ENCODE results near the gene GLS2.

DNA sequence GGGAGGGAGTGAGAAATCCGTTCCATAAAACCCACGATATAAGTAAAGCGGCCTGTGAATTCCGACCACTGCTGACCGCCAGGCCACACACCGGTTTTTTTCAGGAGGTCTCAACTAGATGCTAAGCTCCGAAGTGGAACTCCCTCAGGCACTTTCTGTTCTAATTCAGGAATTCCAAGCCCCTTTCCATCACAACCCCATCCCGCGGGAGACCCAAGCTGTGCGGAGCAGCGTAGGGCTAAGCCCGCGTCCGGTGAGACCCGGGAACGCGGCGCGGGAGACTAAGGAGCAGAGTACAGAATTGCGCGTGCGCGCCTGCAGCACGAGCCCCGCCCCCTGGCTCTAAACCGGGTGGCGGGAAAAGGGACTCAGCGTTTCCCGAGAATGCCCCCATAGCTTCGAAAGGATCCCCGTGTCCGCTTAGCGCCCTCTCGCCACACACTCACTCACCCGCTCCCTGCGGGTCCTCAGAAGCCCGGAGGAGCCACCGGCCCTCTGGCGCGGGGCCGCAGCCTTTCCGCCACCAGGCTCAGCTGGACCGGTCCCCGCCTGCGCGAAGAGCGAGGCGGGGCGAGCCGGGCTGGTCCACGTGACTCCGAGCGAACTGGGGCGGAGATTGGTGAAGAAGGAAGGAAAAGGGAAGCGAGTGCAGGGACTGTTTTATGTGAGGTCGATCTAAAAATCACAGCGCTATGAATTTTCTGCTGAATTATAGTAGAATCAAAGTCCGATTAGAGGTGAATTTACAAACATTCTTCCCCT is 38.9 kb downstream of the GLS2 start, which contains the start of gene TIMELESS:
- TF ChIP-seq EP300 (IDR thresholded peaks at IDR 0.05) (peak; percentile 81 to 85), POLR2A (IDR thresholded peaks at IDR 0.05) (peak in 1 of 2 donors; percentile 67)
- TF ChIP-seq, protein P1, sequence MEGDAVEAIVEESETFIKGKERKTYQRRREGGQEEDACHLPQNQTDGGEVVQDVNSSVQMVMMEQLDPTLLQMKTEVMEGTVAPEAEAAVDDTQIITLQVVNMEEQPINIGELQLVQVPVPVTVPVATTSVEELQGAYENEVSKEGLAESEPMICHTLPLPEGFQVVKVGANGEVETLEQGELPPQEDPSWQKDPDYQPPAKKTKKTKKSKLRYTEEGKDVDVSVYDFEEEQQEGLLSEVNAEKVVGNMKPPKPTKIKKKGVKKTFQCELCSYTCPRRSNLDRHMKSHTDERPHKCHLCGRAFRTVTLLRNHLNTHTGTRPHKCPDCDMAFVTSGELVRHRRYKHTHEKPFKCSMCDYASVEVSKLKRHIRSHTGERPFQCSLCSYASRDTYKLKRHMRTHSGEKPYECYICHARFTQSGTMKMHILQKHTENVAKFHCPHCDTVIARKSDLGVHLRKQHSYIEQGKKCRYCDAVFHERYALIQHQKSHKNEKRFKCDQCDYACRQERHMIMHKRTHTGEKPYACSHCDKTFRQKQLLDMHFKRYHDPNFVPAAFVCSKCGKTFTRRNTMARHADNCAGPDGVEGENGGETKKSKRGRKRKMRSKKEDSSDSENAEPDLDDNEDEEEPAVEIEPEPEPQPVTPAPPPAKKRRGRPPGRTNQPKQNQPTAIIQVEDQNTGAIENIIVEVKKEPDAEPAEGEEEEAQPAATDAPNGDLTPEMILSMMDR (IDR thresholded peaks at IDR 0.05): peak in 2 of 5 experiments; percentile 59 to 60
